HG02759 (cell line): ENCODE results near the gene CGN.

Experiments used
- ATAC-seq: cut with Tn5 transposase; IDR thresholded peaks from one replicate; pipeline ENCODE4 v1.9.1; 2021; ENCODE audit warnings: mild to moderate bottlenecking, moderate library complexity; ENCODE audit not compliant: unreplicated experiment

The CGN gene

DNA sequence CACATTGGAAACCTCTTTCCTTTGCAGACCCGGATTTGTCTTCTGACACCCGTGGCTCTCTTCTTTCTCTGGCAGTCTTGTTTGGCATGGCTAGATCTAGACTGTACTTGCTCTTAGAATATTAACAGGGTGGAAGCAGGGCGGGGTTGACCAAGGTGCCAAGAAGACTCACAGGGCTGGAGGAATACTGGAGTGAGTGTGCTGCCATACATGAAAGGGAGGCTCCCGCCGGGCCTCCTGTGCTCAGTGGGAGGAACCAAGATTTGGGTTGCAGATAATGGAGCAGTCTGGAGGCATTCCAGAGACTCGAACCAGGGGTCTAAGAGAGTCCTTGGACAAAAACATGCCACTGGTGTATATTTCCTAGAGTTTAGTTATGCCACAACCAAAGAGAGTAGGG lies 73.1 kb downstream of the CGN start:
- no peak for ATAC-seq

DNA sequence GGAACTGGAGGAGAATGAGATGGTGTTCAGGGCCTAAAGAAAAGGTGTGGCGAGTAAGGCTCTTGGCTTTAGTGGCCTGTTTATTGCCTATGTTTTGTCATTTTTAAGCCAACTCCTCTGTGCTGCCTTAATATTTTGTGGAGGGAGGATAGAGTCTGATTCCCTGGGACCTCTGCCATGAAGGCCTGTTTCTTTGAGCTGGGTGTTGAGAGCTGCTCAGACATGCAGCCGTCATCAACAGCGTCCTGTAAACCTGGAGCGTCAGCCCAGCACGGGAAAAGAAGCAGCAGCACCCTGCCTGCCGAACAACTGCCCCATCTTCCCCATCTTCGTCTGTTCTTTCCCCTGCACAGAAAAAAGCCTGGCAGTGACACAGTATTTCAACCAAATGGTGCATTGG lies 73.6 kb downstream of the CGN start:
- no peak for ATAC-seq

DNA sequence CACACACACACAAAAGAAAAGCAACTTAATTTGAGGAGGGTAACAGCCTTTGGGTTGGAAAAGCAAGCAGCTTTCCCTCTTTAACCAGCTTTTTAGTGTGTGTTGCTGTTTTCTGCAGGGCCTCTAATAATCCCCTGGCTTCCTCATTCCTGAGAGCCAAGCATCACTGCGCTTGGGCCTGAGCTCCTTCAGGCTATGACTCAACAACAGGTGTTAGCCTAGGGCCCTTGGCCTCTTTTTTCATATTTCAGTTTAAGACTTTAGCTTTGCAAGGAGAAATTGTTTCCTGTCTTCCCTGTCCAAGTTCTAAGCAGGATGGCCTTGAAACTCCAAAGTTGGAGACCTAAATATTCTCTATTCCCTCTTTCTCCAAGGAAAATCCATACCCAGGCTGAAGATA lies 74.4 kb downstream of the CGN start:
- no peak for ATAC-seq
